Endothelial cell (in vitro differentiated cells): ENCODE data around the gene MMEL1. TPM values are rescaled to one million over a fixed set of nuclear protein-coding genes. Genes with fewer than 3 reads are reported as not detected.
"Not testable (repeated sequence)": the region's sequence is repeated elsewhere in the genome, so short reads cannot be mapped to it uniquely, and the experiment has no call there.

Experiments
- DNase-seq: peaks from one replicate; pipeline ENCODE4 v3.0.0; 2021; ENCODE audit warnings: low spot score
- H3K27ac Mint-ChIP-seq: one replicate; pipeline ENCODE4 v1.8.0; 2021; ENCODE audit warnings: mixed read lengths, inconsistent platforms; ENCODE audit not compliant: unreplicated experiment
- H3K27me3 Mint-ChIP-seq: one replicate; pipeline ENCODE4 v1.8.0; 2021; ENCODE audit warnings: mild to moderate bottlenecking, moderate library complexity, mixed read lengths, inconsistent platforms; ENCODE audit not compliant: unreplicated experiment
- H3K36me3 Mint-ChIP-seq: one replicate; pipeline ENCODE4 v1.8.0; 2021; ENCODE audit warnings: mild to moderate bottlenecking, low read depth, mixed read lengths, inconsistent platforms; ENCODE audit not compliant: unreplicated experiment
- H3K4me1 Mint-ChIP-seq: one replicate; pipeline ENCODE4 v1.8.0; 2021; ENCODE audit warnings: mild to moderate bottlenecking, mixed read lengths, inconsistent platforms; ENCODE audit not compliant: unreplicated experiment
- H3K4me3 Mint-ChIP-seq: one replicate; pipeline ENCODE4 v1.8.0; 2021; ENCODE audit warnings: mild to moderate bottlenecking, mixed read lengths, inconsistent platforms; ENCODE audit not compliant: unreplicated experiment
- H3K9me3 Mint-ChIP-seq: one replicate; pipeline ENCODE4 v1.8.0; 2021; ENCODE audit warnings: mixed read lengths, inconsistent platforms; ENCODE audit not compliant: unreplicated experiment
- long read RNA-seq: library from polyadenylated mRNA; unstranded; transcript quantifications from one replicate; pipeline ENCODE4 v2.0.0, GENCODE V29; 2020; ENCODE audit not compliant: unreplicated experiment
- total RNA-seq: library from RNA; stranded (reverse); fragmentation: NEBNext Ultra II Directional; extraction: Animal tissue kit (Norgen Biotek cat#: 25700); gene quantifications from one replicate; pipeline ENCODE4 v1.2.1, GENCODE V29; 2021; ENCODE audit not compliant: unreplicated experiment
- TF ChIP-seq, protein P1 (sequence below): fragments of 200-600 bp; sonication (generic); IDR thresholded peaks from one replicate; pipeline ENCODE4 v1.5.0; 2021; ENCODE audit warnings: antibody characterized with exemption; ENCODE audit not compliant: unreplicated experiment

Gene MMEL1, protein sequence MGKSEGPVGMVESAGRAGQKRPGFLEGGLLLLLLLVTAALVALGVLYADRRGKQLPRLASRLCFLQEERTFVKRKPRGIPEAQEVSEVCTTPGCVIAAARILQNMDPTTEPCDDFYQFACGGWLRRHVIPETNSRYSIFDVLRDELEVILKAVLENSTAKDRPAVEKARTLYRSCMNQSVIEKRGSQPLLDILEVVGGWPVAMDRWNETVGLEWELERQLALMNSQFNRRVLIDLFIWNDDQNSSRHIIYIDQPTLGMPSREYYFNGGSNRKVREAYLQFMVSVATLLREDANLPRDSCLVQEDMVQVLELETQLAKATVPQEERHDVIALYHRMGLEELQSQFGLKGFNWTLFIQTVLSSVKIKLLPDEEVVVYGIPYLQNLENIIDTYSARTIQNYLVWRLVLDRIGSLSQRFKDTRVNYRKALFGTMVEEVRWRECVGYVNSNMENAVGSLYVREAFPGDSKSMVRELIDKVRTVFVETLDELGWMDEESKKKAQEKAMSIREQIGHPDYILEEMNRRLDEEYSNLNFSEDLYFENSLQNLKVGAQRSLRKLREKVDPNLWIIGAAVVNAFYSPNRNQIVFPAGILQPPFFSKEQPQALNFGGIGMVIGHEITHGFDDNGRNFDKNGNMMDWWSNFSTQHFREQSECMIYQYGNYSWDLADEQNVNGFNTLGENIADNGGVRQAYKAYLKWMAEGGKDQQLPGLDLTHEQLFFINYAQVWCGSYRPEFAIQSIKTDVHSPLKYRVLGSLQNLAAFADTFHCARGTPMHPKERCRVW
- not detected for total RNA-seq
- long read RNA-seq, result 0 reads

DNA sequence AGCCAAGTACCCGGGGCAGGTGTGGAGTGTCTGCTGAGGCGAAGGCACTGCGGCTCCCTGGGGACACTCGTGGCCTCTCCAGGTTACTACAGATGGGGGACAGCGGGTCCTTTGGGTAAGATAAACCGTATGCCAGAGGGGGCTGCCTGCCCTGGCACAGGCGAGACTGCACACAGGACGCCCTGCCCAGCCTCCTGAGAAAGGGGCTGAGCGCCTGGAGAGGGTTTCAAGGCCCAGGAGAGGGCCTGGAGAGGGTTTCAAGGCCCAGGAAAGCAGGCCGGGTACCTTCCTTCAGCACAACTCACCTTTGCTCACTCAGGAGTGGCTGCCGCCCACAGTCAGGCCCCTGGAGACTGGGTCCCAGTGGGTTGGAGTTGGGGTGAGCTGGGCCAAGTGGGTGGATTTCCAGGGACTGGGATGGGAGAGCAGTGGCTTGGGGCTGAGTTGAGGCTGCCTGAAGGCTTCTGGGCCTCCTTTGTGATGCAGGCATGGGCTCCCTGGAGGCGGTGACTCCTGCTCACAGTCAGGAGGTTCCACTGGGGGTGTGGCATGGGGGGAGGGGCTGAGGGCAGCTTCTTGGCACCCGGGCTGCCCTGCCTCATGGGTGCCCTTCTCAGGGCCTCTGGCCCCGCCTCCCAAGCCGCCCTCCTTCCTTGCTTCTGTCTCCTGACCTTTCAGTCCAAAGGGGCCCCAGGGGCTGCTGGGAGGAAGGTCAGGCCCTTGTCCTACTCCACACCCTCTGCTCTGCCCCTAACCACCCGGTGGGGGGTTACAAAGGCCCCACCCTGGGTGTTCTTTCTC lies at the start of gene MMEL1:
MMEL1 (minus strand) TSS at position 456 of the 801 bp plus-strand sequence. CDS start 3,532 bp downstream, outside the sequence.
- Mint-ChIP-seq H3K27ac (no peak within 1 kb of the TSS), H3K4me3 (no peak within 1 kb of the TSS), H3K4me1 (peaks cover 3% of the 10 kb centered on the region), H3K9me3 (peaks cover 11% of the 10 kb centered on the region), H3K36me3 (peaks cover 12% of the 10 kb centered on the region), H3K27me3 (peaks cover 24% of the 10 kb centered on the region)
- TF ChIP-seq, protein P1, sequence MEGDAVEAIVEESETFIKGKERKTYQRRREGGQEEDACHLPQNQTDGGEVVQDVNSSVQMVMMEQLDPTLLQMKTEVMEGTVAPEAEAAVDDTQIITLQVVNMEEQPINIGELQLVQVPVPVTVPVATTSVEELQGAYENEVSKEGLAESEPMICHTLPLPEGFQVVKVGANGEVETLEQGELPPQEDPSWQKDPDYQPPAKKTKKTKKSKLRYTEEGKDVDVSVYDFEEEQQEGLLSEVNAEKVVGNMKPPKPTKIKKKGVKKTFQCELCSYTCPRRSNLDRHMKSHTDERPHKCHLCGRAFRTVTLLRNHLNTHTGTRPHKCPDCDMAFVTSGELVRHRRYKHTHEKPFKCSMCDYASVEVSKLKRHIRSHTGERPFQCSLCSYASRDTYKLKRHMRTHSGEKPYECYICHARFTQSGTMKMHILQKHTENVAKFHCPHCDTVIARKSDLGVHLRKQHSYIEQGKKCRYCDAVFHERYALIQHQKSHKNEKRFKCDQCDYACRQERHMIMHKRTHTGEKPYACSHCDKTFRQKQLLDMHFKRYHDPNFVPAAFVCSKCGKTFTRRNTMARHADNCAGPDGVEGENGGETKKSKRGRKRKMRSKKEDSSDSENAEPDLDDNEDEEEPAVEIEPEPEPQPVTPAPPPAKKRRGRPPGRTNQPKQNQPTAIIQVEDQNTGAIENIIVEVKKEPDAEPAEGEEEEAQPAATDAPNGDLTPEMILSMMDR, result no peak
- no peak for DNase-seq

DNA sequence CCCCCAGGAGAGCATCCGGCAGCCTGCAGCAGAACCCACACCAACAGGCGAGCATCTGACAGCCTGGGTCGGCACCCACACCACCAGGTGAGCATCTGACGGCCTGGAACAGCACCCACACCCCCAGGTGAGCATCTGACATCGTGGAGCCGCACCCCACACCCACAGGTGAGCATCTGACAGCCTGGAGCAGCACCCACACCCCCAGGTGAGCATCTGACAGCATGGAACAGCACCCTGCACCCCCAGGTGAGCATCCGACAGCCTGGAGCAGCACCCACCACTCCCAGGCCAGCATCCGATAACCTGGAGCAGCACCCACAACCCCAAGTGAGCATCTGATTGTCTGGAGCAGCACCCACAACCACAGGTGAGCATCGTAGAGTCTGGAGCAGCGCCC lies 43.9 kb upstream of the MMEL1 start:
- not testable (repeated sequence) for H3K9me3 Mint-ChIP-seq, H3K36me3 Mint-ChIP-seq, H3K27me3 Mint-ChIP-seq, H3K4me3 Mint-ChIP-seq, H3K27ac Mint-ChIP-seq, DNase-seq, H3K4me1 Mint-ChIP-seq

DNA sequence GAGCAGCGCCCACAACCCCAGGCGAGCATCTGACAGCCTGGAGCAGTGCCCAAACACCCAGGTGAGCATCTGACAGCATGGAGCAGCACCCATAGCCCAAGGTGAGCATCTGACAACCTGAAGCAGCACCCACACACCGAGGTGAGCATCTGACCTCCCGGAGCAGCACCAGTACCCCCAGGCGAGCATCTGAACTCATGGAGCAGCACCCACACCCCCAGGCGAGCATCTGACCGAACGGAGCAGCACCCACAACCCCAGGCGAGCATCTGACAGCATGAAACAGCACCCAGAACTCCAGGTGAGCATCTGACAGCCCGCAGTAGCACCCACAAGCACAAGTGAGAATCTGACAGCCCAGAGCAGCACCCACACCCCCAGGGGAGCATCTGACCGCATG lies 38.8 kb upstream of the MMEL1 start:
- H3K9me3 Mint-ChIP-seq, H3K4me1 Mint-ChIP-seq, DNase-seq, H3K4me3 Mint-ChIP-seq, H3K27ac Mint-ChIP-seq, H3K27me3 Mint-ChIP-seq, H3K36me3 Mint-ChIP-seq: not testable (repeated sequence)

DNA sequence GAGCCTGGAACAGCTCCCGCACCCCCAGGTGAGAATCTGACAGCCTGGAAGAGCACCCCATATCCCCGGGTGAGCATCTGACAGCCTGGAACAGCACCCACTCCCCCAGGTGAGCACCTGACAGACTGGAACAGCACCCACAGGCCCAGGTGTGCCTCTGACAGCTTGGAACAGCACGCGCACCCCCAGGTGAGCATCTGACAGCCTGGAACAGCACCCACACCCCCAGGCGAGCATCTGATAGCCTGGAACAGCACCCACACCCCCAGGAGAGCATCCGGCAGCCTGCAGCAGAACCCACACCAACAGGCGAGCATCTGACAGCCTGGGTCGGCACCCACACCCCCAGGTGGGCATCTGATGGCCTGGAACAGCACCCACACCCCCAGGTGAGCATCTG lies 27.0 kb upstream of the MMEL1 start:
- H3K27ac Mint-ChIP-seq, H3K4me1 Mint-ChIP-seq, DNase-seq, H3K4me3 Mint-ChIP-seq: not testable (repeated sequence)
- Mint-ChIP-seq H3K27me3 (peaks cover 12% of the 10 kb centered on the region), H3K36me3 (peaks cover 12% of the 10 kb centered on the region), H3K9me3 (peaks cover 12% of the 10 kb centered on the region)

DNA sequence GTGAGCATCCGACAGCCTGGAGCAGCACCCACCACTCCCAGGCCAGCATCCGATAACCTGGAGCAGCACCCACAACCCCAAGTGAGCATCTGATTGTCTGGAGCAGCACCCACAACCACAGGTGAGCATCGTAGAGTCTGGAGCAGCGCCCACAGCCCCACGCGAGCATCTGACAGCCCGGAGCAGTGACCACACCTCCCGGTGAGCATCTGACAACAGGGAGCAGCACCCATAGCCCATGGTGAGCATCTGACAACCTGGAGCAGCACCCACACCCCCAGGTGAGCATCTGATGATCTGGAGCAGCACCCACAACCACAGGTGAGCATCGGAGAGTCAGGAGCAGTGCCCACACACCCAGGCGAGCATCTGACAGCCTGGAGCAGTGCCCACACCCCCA lies 25.1 kb upstream of the MMEL1 start:
- DNase-seq, H3K27ac Mint-ChIP-seq, H3K4me3 Mint-ChIP-seq: not testable (repeated sequence)
- H3K9me3 Mint-ChIP-seq, result peaks cover 30% of the 10 kb centered on the region
- H3K27me3 Mint-ChIP-seq, result peaks cover 31% of the 10 kb centered on the region
- peaks cover 23% of the 10 kb centered on the region for H3K4me1 Mint-ChIP-seq
- H3K36me3 Mint-ChIP-seq, result peaks cover 31% of the 10 kb centered on the region

DNA sequence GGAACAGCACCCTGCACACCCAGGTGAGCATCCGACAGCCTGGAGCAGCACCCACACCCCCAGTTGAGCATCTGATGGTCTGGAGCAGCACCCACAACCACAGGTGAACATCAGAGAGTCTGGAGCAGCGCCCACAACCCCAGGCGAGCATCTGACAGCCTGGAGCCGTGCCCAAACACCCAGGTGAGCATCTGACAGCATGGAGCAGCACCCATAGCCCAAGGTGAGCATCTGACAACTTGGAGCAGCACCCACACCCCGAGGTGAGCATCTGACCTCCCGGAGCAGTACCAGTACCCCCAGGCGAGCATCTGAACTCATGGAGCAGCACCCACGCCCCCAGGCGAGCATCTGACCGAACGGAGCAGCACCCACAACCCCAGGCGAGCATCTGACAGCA lies 24.3 kb upstream of the MMEL1 start:
- Mint-ChIP-seq H3K9me3 (peaks cover 38% of the 10 kb centered on the region), H3K36me3 (peaks cover 38% of the 10 kb centered on the region), H3K4me1 (peaks cover 27% of the 10 kb centered on the region), H3K27me3 (peaks cover 39% of the 10 kb centered on the region)
- not testable (repeated sequence) for H3K4me3 Mint-ChIP-seq, DNase-seq, H3K27ac Mint-ChIP-seq

DNA sequence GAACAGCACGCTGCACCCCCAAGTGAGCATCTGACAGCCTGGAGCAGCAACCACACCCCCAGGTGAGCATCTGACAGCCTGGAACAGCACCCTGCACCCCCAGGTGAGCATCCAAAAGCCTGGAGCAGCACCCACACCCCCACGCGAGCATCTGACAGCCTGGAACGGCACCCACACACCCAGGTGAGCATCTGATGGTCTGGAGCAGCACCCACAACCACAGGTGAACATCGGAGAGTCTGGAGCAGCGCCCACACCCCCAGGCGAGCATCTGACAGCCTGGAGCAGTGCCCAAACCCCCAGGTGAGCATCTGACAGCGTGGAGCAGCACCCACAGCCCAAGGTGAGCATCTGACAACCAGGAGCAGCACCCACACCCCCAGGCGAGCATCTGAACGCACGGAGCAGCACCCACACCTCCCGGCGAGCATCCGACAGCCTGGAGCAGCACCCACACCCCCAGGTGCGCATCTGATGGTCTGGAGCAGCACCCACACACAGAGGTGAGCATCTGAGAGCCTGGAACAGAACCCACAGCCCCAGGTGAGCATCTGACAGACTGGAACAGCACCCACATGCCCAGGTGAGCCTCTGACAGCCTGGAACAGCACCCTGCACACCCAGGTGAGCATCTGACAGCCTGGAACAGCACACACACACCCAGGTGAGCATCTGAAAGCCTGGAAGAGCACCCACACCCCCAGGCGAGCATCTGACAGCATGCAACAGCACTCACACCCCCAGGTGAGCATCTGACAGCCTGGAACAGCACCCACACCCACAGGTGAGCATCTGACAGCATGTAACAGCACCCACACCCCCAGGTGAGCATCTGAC lies 23.0 kb upstream of the MMEL1 start:
- Mint-ChIP-seq H3K27me3 (peaks cover 49% of the 10 kb centered on the region), H3K4me3 (peak overlapping the region; percentile 51), H3K4me1 (peaks cover 28% of the 10 kb centered on the region), H3K9me3 (peaks cover 41% of the 10 kb centered on the region), H3K36me3 (peaks cover 45% of the 10 kb centered on the region), H3K27ac (peak overlapping the region; percentile 52)
- not testable (repeated sequence) for DNase-seq

DNA sequence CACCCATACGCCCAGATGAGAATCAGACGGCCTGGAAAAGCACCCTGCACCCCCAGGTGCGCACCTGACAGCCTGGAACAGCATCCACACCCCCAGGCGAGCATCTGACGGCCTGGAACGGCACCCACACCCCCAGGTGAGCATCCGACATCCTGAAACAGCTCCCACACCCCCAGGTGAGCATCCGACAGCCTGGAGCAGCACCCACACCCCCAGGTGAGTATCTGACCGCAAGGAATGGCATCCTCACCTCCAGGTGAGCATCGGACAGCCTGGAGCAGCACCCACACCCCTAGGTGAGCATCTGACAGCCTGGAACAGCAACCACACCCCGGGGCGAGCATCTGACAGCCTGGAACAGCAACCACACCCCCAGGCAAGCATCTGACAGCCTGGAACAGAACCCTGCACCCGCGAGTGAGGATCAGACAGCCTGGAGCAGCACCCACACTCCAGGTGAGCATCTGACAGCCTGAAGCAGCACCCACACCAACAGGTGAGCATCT lies 21.7 kb upstream of the MMEL1 start:
- not testable (repeated sequence) for DNase-seq
- Mint-ChIP-seq H3K9me3 (peaks cover 41% of the 10 kb centered on the region), H3K36me3 (peaks cover 45% of the 10 kb centered on the region), H3K4me1 (peaks cover 28% of the 10 kb centered on the region), H3K27me3 (peaks cover 49% of the 10 kb centered on the region), H3K27ac (peak overlapping the region; percentile 86), H3K4me3 (peak overlapping the region; percentile 84)

DNA sequence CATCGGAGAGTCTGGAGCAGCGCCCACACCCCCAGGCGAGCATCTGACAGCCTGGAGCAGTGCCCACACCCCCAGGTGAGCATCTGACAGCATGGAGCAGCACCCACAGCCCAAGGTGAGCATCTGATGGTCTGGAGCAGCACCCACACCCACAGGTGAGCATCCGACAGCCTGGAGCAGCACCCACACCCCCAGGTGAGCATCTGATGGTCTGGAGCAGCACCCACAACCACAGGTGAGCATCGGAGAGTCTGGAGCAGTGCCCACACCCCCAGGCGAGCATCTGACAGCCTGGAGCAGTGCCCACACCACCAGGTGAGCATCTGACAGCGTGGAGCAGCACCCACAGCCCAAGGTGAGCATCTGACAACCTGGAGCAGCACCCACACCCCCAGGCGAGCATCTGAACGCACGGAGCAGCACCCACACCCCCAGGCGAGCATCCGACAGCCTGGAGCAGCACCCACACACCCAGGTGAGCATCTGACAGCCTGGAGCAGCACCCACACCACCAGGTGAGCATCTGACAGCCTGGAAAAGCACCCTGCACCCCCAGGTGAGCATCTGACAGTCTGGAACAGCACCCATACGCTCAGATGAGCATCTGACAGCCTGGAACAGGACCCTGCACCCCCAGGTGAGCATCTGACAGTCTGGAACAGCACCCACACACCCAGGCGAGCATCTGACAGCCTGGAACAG lies 21.1 kb upstream of the MMEL1 start:
- peaks cover 28% of the 10 kb centered on the region for H3K4me1 Mint-ChIP-seq
- H3K27ac Mint-ChIP-seq, result peak overlapping the region; percentile 86
- peak; percentile 49 for DNase-seq
- H3K9me3 Mint-ChIP-seq, result peaks cover 41% of the 10 kb centered on the region
- peaks cover 49% of the 10 kb centered on the region for H3K27me3 Mint-ChIP-seq
- peaks cover 45% of the 10 kb centered on the region for H3K36me3 Mint-ChIP-seq
- peak overlapping the region; percentile 84 for H3K4me3 Mint-ChIP-seq
